Subcutaneous abdominal adipose tissue (tissue), 5 donors: ENCODE measurements around the gene MEOX1.
"Not testable (repeated sequence)": the region's sequence is repeated elsewhere in the genome, so short reads cannot be mapped to it uniquely, and the experiment has no call there.

ENCODE experiments used
- H3K27ac ChIP-seq: one replicate; pipeline ENCODE4 v1.7.0; 2013; ENCODE audit warnings: low read depth, mild to moderate bottlenecking, inconsistent platforms, low read length, moderate library complexity
- H3K27me3 ChIP-seq, 5 donors: one replicate each; pipeline ENCODE4 v1.7.0; 2013; ENCODE audit warnings: low read length in 5 of 5, inconsistent platforms in 1 of 5; ENCODE audit not compliant: control insufficient read depth in 5 of 5, insufficient read depth in 4 of 5
- H3K36me3 ChIP-seq, 5 donors: one replicate each; pipeline ENCODE4 v1.7.0; 2013; ENCODE audit warnings: low read length in 5 of 5; ENCODE audit not compliant: control insufficient read depth in 5 of 5, insufficient read depth in 5 of 5
- H3K4me1 ChIP-seq, 5 donors: one replicate each; pipeline ENCODE4 v1.7.0; 2013; ENCODE audit warnings: low read length in 5 of 5, mild to moderate bottlenecking in 3 of 5, moderate library complexity in 1 of 5; ENCODE audit not compliant: control insufficient read depth in 5 of 5, insufficient read depth in 5 of 5
- H3K4me3 ChIP-seq, 5 donors: one replicate each; pipeline ENCODE4 v1.7.0; 2013; ENCODE audit warnings: low read length in 5 of 5, low read depth in 1 of 5
- H3K9ac ChIP-seq, 5 donors: one replicate each; pipeline ENCODE4 v1.7.0; 2013; ENCODE audit warnings: low read length in 5 of 5, mild to moderate bottlenecking in 4 of 5, moderate library complexity in 3 of 5
- H3K9me3 ChIP-seq, 5 donors: one replicate each; pipeline ENCODE4 v1.7.0; 2013; ENCODE audit warnings: low read length in 5 of 5; ENCODE audit not compliant: control insufficient read depth in 5 of 5
- donor health status: healthy.
- donor health status: healthy.
- donor health status: healthy.
- donor health status: healthy.
- donor health status: healthy.

The MEOX1 gene

DNA sequence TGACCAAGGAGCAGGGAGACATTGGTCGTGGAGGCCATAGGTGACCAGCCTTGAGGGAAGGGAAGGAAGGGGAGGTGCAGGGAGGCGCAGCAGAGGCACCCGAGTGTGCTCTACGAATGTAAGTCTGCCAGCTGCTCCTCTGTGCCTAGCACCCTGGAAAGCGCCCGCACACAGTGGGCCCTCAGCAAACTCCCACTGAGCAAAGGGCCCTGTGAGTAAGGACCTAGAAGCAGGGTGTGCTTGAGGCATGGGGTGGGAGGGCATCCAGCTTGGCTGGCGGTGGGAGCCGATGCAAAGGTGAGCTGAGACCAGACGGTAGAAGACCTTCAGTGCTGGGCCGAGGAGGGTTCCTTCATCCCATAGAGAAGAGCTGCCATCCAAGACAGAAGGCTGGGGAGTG lies 36.2 kb upstream of the MEOX1 start:
- no peaks in the 10 kb centered on the region for H3K27me3 ChIP-seq
- peaks cover 6 to 30% (median 27%) of the 10 kb centered on the region in 5 donors for H3K4me1 ChIP-seq
- H3K9me3 ChIP-seq, result peaks cover 0 to 3% (median 0%) of the 10 kb centered on the region in 5 donors
- H3K36me3 ChIP-seq, result no peaks in the 10 kb centered on the region
- no peak overlapping the region for H3K4me3 ChIP-seq
- H3K27ac ChIP-seq, result no peak overlapping the region
- H3K9ac ChIP-seq, result no peak overlapping the region

GRCh38 chr17:43696891-43697290 lies 35.2 kb upstream of the MEOX1 start:
- Histone ChIP-seq H3K4me3 (peak overlapping the region in 1 of 5 donors; percentile 18), H3K36me3 (no peaks in the 10 kb centered on the region), H3K9ac (no peak overlapping the region), H3K4me1 (peaks cover 6 to 30% (median 27%) of the 10 kb centered on the region in 5 donors), H3K9me3 (no peaks in the 10 kb centered on the region), H3K27me3 (no peaks in the 10 kb centered on the region), H3K27ac (no peak overlapping the region)

GRCh38 chr17:43695970-43696865 lies 34.5 kb upstream of the MEOX1 start:
- H3K27me3 ChIP-seq, result peaks cover 0 to 2% (median 0%) of the 10 kb centered on the region in 5 donors
- no peaks in the 10 kb centered on the region for H3K36me3 ChIP-seq
- peak overlapping the region in 1 of 5 donors; percentile 18 for H3K4me3 ChIP-seq
- peak overlapping the region in 1 of 5 donors; percentile 21 for H3K9ac ChIP-seq
- H3K9me3 ChIP-seq, result no peaks in the 10 kb centered on the region
- H3K27ac ChIP-seq, result no peak overlapping the region
- peaks cover 6 to 30% (median 27%) of the 10 kb centered on the region in 5 donors for H3K4me1 ChIP-seq

DNA sequence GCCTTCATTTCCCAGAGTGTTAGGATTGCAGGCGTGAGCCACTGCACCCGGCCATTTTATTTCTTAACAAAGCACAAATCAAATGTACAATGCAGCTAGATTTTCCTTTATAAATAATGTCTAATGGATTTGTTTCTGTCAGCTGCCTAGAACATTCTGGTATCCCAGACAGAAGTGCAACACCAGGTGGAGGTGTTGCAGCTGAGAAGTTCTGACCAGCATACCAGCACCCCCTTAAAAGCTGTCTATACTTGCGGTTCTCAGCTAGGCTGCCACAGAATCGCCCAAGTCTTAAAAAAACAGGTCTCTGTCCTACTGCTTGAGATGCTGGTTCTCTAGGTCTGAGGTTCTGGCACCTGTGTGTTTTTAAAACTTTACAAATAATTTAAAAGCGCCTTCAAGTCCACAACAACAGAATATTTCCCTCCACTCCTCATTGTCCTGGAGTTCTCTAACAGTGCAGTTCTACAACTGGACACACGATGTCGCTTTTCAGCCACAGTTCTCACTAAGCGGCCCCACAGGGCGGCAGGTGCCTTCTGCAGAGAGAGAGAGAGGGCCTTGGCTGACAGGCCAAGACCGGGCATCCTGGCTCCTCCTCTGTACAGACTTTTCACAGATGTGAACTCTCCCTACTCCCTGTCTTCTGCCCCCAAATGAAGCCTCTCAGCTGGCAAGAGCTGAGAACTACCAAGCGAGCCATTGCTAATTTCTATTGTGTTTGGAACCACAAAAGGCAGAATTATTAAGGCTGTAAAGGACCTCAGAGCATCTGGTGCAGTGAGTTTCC lies 32.6 kb upstream of the MEOX1 start:
- Histone ChIP-seq H3K27me3 (peaks cover 0 to 8% (median 0%) of the 10 kb centered on the region in 5 donors), H3K9me3 (no peaks in the 10 kb centered on the region), H3K36me3 (no peaks in the 10 kb centered on the region), H3K4me1 (peaks cover 6 to 30% (median 27%) of the 10 kb centered on the region in 5 donors), H3K27ac (no peak overlapping the region), H3K4me3 (no peak overlapping the region), H3K9ac (no peak overlapping the region)

GRCh38 chr17:43691317-43691693 lies 29.6 kb upstream of the MEOX1 start:
- Histone ChIP-seq H3K4me1 (peaks cover 6 to 9% (median 8%) of the 10 kb centered on the region in 5 donors), H3K27me3 (peaks cover 0 to 8% (median 4%) of the 10 kb centered on the region in 5 donors), H3K36me3 (no peaks in the 10 kb centered on the region), H3K4me3 (no peak overlapping the region), H3K27ac (no peak overlapping the region), H3K9ac (no peak overlapping the region), H3K9me3 (no peaks in the 10 kb centered on the region)

DNA sequence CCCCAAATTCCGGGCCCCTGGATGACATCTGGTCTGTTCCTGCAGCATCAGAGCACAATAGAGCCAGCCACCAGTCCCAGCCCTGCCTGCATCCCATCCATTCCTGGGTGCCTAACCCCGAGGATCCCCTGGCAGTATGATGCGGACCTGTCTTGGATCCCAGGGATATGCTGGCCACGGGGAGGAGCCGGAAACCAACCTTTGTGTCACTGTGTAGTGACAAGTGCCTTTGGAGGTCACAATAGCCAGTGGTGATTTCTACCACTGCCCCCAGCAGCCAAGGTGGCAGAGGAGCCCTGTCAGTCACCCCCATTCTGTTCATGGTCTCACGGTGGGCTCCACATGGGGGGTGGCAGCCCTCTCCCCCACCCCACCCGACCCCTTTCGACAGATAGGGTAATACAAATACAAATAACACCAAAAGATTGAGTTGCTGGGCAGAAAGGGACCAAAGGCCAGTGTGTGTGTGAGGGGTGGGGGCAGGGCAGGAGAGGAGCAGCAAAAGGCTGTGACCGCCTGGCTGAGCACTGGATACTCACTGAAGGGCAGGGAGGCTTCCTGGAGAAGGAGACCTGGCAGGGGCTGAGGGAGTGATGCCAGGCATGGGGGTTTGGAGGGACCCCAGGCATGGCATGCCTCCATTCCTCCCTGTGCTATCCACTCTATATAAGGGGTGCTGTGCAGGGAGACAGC lies 29.0 kb upstream of the MEOX1 start:
- H3K4me3 ChIP-seq, result no peak overlapping the region
- no peaks in the 10 kb centered on the region for H3K9me3 ChIP-seq
- no peak overlapping the region for H3K9ac ChIP-seq
- H3K27me3 ChIP-seq, result peaks cover 0 to 8% (median 4%) of the 10 kb centered on the region in 5 donors
- no peak overlapping the region for H3K27ac ChIP-seq
- H3K36me3 ChIP-seq, result no peaks in the 10 kb centered on the region
- H3K4me1 ChIP-seq, result peaks cover under 1 to 3% (median 2%) of the 10 kb centered on the region in 5 donors

- Histone ChIP-seq H3K27me3 (peaks cover 0 to 8% (median 4%) of the 10 kb centered on the region in 5 donors), H3K4me1 (peaks cover 0 to 1% (median 0%) of the 10 kb centered on the region in 5 donors), H3K9me3 (no peaks in the 10 kb centered on the region), H3K9ac (no peak overlapping the region), H3K4me3 (no peak overlapping the region), H3K36me3 (no peaks in the 10 kb centered on the region), H3K27ac (no peak overlapping the region)
These were observed 28.1 kb upstream of the MEOX1 start for GRCh38 chr17:43689814-43690213.

DNA sequence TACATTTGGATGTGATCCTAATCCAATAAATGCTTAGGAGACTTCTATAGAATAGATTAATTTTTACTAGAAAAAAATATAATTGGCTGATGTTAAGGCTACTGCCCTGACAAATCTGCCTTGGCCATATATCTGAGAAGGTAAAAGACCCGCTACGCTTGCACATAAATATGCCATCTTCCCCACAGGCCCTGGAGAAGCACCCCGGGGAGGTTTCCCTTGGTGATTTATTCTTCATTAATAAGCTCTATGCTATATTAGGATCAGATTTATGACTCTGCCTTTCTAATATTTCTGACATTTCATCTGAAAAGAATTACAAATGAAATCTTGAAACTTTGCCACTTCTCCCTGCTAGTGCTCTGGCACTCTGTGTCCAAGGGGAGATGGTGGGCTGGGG lies 27.4 kb upstream of the MEOX1 start:
- H3K36me3 ChIP-seq, result no peaks in the 10 kb centered on the region
- no peak overlapping the region for H3K4me3 ChIP-seq
- peaks cover 0 to 1% (median 0%) of the 10 kb centered on the region in 5 donors for H3K4me1 ChIP-seq
- no peak overlapping the region for H3K9ac ChIP-seq
- H3K9me3 ChIP-seq, result no peaks in the 10 kb centered on the region
- H3K27ac ChIP-seq, result no peak overlapping the region
- H3K27me3 ChIP-seq, result peaks cover 0 to 8% (median 4%) of the 10 kb centered on the region in 5 donors

- H3K9me3 ChIP-seq, H3K4me1 ChIP-seq, H3K36me3 ChIP-seq, H3K9ac ChIP-seq, H3K4me3 ChIP-seq, H3K27me3 ChIP-seq, H3K27ac ChIP-seq: not testable (repeated sequence)
These were observed 25.2 kb upstream of the MEOX1 start for GRCh38 chr17:43686957-43687356.
